Endothelial cell of umbilical vein (primary cell): ENCODE measurements around the gene TMEM178B. TPM values are rescaled to one million over a fixed set of nuclear protein-coding genes. Genes with fewer than 3 reads are reported as not detected.

Experiments used
- BruUV-seq: library from RNA; stranded (reverse); fragments of 400-500 nt; replicated peaks from 2 replicates; lab custom pipeline; 2021; lab: Mats Ljungman, UMichigan
- CTCF ChIA-PET: fragments of 300-600, 350-600 bp; sonication (Branson Sonifier 250); formaldehyde crosslinking; loops from one replicate; lab custom pipeline; 2021; ENCODE audit warnings: antibody characterized with exemption, inconsistent platforms; lab: Charles Lee
- POLR2A ChIA-PET: fragments of 300-600, 350-600 bp; sonication (Branson Sonifier 250); formaldehyde crosslinking; loops from one replicate; lab custom pipeline; 2021; ENCODE audit warnings: antibody characterized with exemption, inconsistent platforms; lab: Charles Lee
- DNase-seq: peaks from one replicate; pipeline ENCODE4 v3.0.0-alpha.2; 2011; ENCODE audit warnings: low read depth, low spot score
- FAIRE-seq: peaks from 2 replicates; lab custom pipeline; 2011; peaks lifted over from hg19 to GRCh38; lab: Jason Lieb, UNC
- H2AFZ ChIP-seq: 2 replicates; pipeline ENCODE4 v1.6.0; 2012; ENCODE audit warnings: low read depth, low read length, control low read depth, inconsistent platforms
- H3K27ac ChIP-seq: 2 replicates; pipeline ENCODE4 v1.5.1; 2011; ENCODE audit warnings: low read depth, mild to moderate bottlenecking, control low read depth, low read length, moderate library complexity; ENCODE audit not compliant: insufficient read depth
- H3K27me3 ChIP-seq, 2 experiments: 2 replicates each; pipeline versions ENCODE4 v1.6.0 to v1.6.1; 2011; ENCODE audit warnings: low read length in 2 of 2, mixed read lengths in 1 of 2; ENCODE audit not compliant: control insufficient read depth in 2 of 2, insufficient read depth in 2 of 2
- H3K36me3 ChIP-seq, 2 experiments: 2 replicates in 1 of 2; 3 replicates in 1 of 2; pipeline ENCODE4 v1.5.1; 2011; ENCODE audit warnings: low read length in 2 of 2, mild to moderate bottlenecking in 1 of 2, moderate library complexity in 1 of 2; ENCODE audit not compliant: control insufficient read depth in 2 of 2, insufficient read depth in 2 of 2; ENCODE audit errors: extremely low read depth in 1 of 2
- H3K4me1 ChIP-seq: 3 replicates; pipeline ENCODE4 v1.5.1; 2011; ENCODE audit warnings: mild to moderate bottlenecking, low read length; ENCODE audit not compliant: control insufficient read depth, insufficient read depth; ENCODE audit errors: extremely low read depth
- H3K4me2 ChIP-seq: 2 replicates; pipeline ENCODE4 v1.6.1; 2011; ENCODE audit warnings: low read length, control low read depth, mixed read lengths; ENCODE audit not compliant: insufficient read depth
- H3K4me3 ChIP-seq, 3 experiments: fragments of 200-600 bp in 1 of 3; sonication (generic), shearing (Covaris generic) in 1 of 3; replicated peaks in 1 of 3; 2 replicates each; pipeline ENCODE4 v1.5.1; 2011 to 2016; ENCODE audit warnings: control low read depth in 3 of 3, low read length in 3 of 3, mild to moderate bottlenecking in 2 of 3, inconsistent platforms in 1 of 3, low read depth in 1 of 3, moderate library complexity in 1 of 3; ENCODE audit not compliant: insufficient read depth in 1 of 3
- H3K79me2 ChIP-seq: 2 replicates; pipeline ENCODE4 v1.6.0; 2012; ENCODE audit warnings: low read length, inconsistent platforms; ENCODE audit not compliant: control insufficient read depth, insufficient read depth
- H3K9ac ChIP-seq: replicated peaks from 2 replicates; pipeline ENCODE3; 2011; ENCODE audit warnings: low read length, control low read depth; ENCODE audit not compliant: insufficient read depth; ENCODE audit errors: extremely low read depth
- H3K9me1 ChIP-seq: replicated peaks from 3 replicates; pipeline ENCODE4 v1.6.0; 2011; ENCODE audit warnings: mild to moderate bottlenecking, low read length; ENCODE audit not compliant: control insufficient read depth, insufficient read depth; ENCODE audit errors: extremely low read depth
- H3K9me3 ChIP-seq: replicated peaks from 2 replicates; pipeline ENCODE4 v1.5.1; 2012; ENCODE audit warnings: low read length, inconsistent platforms; ENCODE audit not compliant: control insufficient read depth, insufficient read depth
- H4K20me1 ChIP-seq: replicated peaks from 2 replicates; pipeline ENCODE3; 2011; ENCODE audit warnings: mild to moderate bottlenecking, low read length; ENCODE audit not compliant: control insufficient read depth, insufficient read depth; ENCODE audit errors: extremely low read depth
- CTCF ChIP-seq, 2 donors: IDR thresholded peaks; 1 replicate in 1 of 2; 2 replicates in 1 of 2; pipeline ENCODE4 v1.5.1; 2011; ENCODE audit warnings: low read length in 2 of 2, mild to moderate bottlenecking in 2 of 2, moderate library complexity in 2 of 2, control low read depth in 1 of 2, inconsistent platforms in 1 of 2, low read depth in 1 of 2; ENCODE audit not compliant: insufficient read depth in 1 of 2; ENCODE audit errors: extremely low read depth in 1 of 2
- EZH2 ChIP-seq: IDR thresholded peaks from 2 replicates; pipeline ENCODE4 v1.6.1; 2012; ENCODE audit warnings: borderline replicate concordance, low read depth, mild to moderate bottlenecking, moderate library complexity, low read length, inconsistent platforms; ENCODE audit not compliant: severe bottlenecking
- FOS ChIP-seq: IDR thresholded peaks from 2 replicates; pipeline ENCODE4 v1.6.1; 2011; ENCODE audit warnings: mild to moderate bottlenecking, low read length, moderate library complexity, borderline replicate concordance; ENCODE audit not compliant: insufficient read depth
- GATA2 ChIP-seq: IDR thresholded peaks from 2 replicates; pipeline ENCODE4 v1.7.0; 2011; ENCODE audit warnings: low read depth, mild to moderate bottlenecking, moderate library complexity, mixed read lengths, low read length; ENCODE audit not compliant: insufficient read length, insufficient read depth
- JUN ChIP-seq: IDR thresholded peaks from 2 replicates; pipeline ENCODE4 v1.6.1; 2011; ENCODE audit warnings: borderline replicate concordance, low read depth; ENCODE audit not compliant: insufficient read length, insufficient read depth
- MAX ChIP-seq: IDR thresholded peaks from 2 replicates; pipeline ENCODE4 v1.6.1; 2011; ENCODE audit not compliant: insufficient read depth, insufficient read length
- MYC ChIP-seq: IDR thresholded peaks from one replicate; pipeline ENCODE4 v1.6.1; 2011; ENCODE audit warnings: mild to moderate bottlenecking, low read depth, low read length
- POLR2A ChIP-seq: IDR thresholded peaks from 2 replicates; pipeline ENCODE4 v1.6.1; 2012; ENCODE audit warnings: low read depth, mild to moderate bottlenecking, control low read depth, low read length
- POLR2AphosphoS5 ChIP-seq: IDR thresholded peaks from 2 replicates; pipeline ENCODE4 v1.6.1; 2012; ENCODE audit warnings: low read depth, mild to moderate bottlenecking, control low read depth, low read length, moderate library complexity; ENCODE audit not compliant: insufficient read depth
- dilution Hi-C: fragments of 300-500 bp; cut with MboI; formaldehyde crosslinking; loops from one replicate; pipeline ENCODE4 v1.15.0; 2019; ENCODE audit warnings: low sequenced_read_pairs; ENCODE audit not compliant: extremely low pct_ligation_motif_present
- intact Hi-C: fragments of 100-400 bp; cut with micrococcal nuclease; formaldehyde crosslinking; loops from one replicate; pipeline ENCODE4 v1.10.0; 2022
- polyA plus RNA-seq, 4 experiments: library from polyadenylated mRNA; depleted of rRNA in 3 of 4; stranded (reverse) in 3 of 4; unstranded in 1 of 4; fragments of >200 nt; gene quantifications; 2 replicates each; pipeline versions ENCODE4 v1.2.1 to v1.2.3, GENCODE V29; 2011 to 2012; ENCODE audit warnings: missing spikeins in 1 of 4
- total RNA-seq: library from RNA; stranded (reverse); gene quantifications from 2 replicates; pipeline ENCODE4 v1.2.3, GENCODE V29; 2021

TMEM178B gene
- total and polyA plus RNA-seq, 2 donors (not counting 3 experiments of a cell fraction or from before 2014, with no cell fraction given), result not detected

GRCh38 chr7:141483044-141483443 lies 409.2 kb downstream of the TMEM178B start:
- H3K36me3 ChIP-seq, result no peaks in the 10 kb centered on the region
- ChIA-PET CTCF (no interaction called here), POLR2A (no interaction called here)
- H3K4me2 ChIP-seq, result no peak overlapping the region
- H3K9me3 ChIP-seq, result no peaks in the 10 kb centered on the region
- no peaks in the 10 kb centered on the region for H4K20me1 ChIP-seq
- no peak overlapping the region for H3K27ac ChIP-seq
- no peaks in the 10 kb centered on the region for H3K27me3 ChIP-seq
- no peaks in the 10 kb centered on the region for H3K79me2 ChIP-seq
- H3K4me3 ChIP-seq, result no peak overlapping the region
- H2AFZ ChIP-seq, result no peak overlapping the region
- H3K9me1 ChIP-seq, result no peaks in the 10 kb centered on the region
- BruUV-seq, result no TSS peak
- TF ChIP-seq FOS, result no peak
- TF ChIP-seq CTCF (IDR thresholded peaks at IDR 0.05; ENCODE audit: extremely low read depth in 1 of 2, insufficient read depth in 1 of 2, low read depth in 1 of 2, low read length in 2 of 2), result no peak
- no peaks in the 10 kb centered on the region for H3K4me1 ChIP-seq
- H3K9ac ChIP-seq, result no peak overlapping the region
- dilution Hi-C loops, result no loop called here
- DNase-seq, result no peak
- intact Hi-C loops, result no loop called here
- no peak for FAIRE-seq

GRCh38 chr7:141484907-141485306 lies 411.0 kb downstream of the TMEM178B start:
- Histone ChIP-seq H3K79me2 (no peaks in the 10 kb centered on the region), H3K4me3 (no peak overlapping the region), H3K9ac (no peak overlapping the region), H3K4me2 (no peak overlapping the region), H2AFZ (no peak overlapping the region), H3K9me1 (no peaks in the 10 kb centered on the region), H3K36me3 (no peaks in the 10 kb centered on the region), H3K4me1 (no peaks in the 10 kb centered on the region), H3K9me3 (no peaks in the 10 kb centered on the region), H3K27me3 (no peaks in the 10 kb centered on the region), H4K20me1 (no peaks in the 10 kb centered on the region), H3K27ac (no peak overlapping the region)
- CTCF ChIA-PET, result no interaction called here
- DNase-seq (no peak), FAIRE-seq (no peak)
- dilution Hi-C loops (no loop called here), intact Hi-C loops (no loop called here)
- no peak for TF ChIP-seq GATA2
- TF ChIP-seq POLR2AphosphoS5, result no peak
- no peak for TF ChIP-seq MYC
- TF ChIP-seq CTCF (IDR thresholded peaks at IDR 0.05; ENCODE audit: extremely low read depth in 1 of 2, insufficient read depth in 1 of 2, low read depth in 1 of 2, low read length in 2 of 2), result no peak
- TF ChIP-seq MAX, result no peak
- no peak for TF ChIP-seq JUN
- no peak for TF ChIP-seq FOS
- no peak for TF ChIP-seq EZH2
- no peak for TF ChIP-seq POLR2A
- POLR2A ChIA-PET, result no interaction called here
- no TSS peak for BruUV-seq
